Measurements from ENCODE around the gene TDRKH.

TDRKH gene

GRCh38 chr1:151838222-151839081, 48.2 kb upstream of the TDRKH start:
- 4% methylated on average over 79 of the region's 117 CpGs for WGBS
- H3K4me2 ChIP-seq (ENCODE audit: low read length, poor library complexity, severe bottlenecking), result peak overlapping the region; percentile 79
- H3K4me3 ChIP-seq (ENCODE audit: insufficient read depth in 1 of 2, low read depth in 1 of 2, low read length in 2 of 2), result peak overlapping the region; percentile 43 to 51
- no peak overlapping the region for H2BK120ac ChIP-seq (ENCODE audit: low read depth, low read length)
- H3K14ac ChIP-seq (ENCODE audit: low read length in 2 of 2), result no peak overlapping the region
- H4K8ac ChIP-seq (ENCODE audit: low read length), result no peak overlapping the region
- no peak overlapping the region for H3K27ac ChIP-seq (ENCODE audit: low read length, poor library complexity, severe bottlenecking)
- H3K9me3 ChIP-seq (ENCODE audit: control insufficient read depth, low read length), result no peaks in the 10 kb centered on the region
- no peak overlapping the region for H2AK5ac ChIP-seq (ENCODE audit: low read length, severe bottlenecking)
- H3K36me3 ChIP-seq (ENCODE audit: control insufficient read depth in 1 of 2, insufficient read depth in 2 of 2, low read depth in 1 of 2, low read length in 2 of 2), result no peaks in the 10 kb centered on the region
- no peak overlapping the region for H3K18ac ChIP-seq (ENCODE audit: low read depth in 1 of 2, low read length in 2 of 2)
- H2BK12ac ChIP-seq (ENCODE audit: low read length in 2 of 2), result no peak overlapping the region
- no peak overlapping the region for H2BK15ac ChIP-seq (ENCODE audit: low read depth, poor library complexity, severe bottlenecking)
- H3K79me1 ChIP-seq (replicated peaks; ENCODE audit: low read length, poor library complexity, severe bottlenecking), result no peaks in the 10 kb centered on the region
- no peak overlapping the region for H4K91ac ChIP-seq (ENCODE audit: low read length)
- no peak overlapping the region for H2BK5ac ChIP-seq (ENCODE audit: low read depth, low read length, poor library complexity, severe bottlenecking)
- peak overlapping the region in 1 of 2 experiments; percentile 65 for H3K23ac ChIP-seq (ENCODE audit: low read length in 2 of 2)
- DNase-seq, result peak; percentile 11
- H3K4ac ChIP-seq (ENCODE audit: low read depth in 1 of 2, low read length in 2 of 2), result no peak overlapping the region
- H3K9ac ChIP-seq (ENCODE audit: low read length), result peak overlapping the region; percentile 18
- peaks cover 41 to 43% of the 10 kb centered on the region in 2 experiments for H3K27me3 ChIP-seq (ENCODE audit: control insufficient read depth in 1 of 2, insufficient read depth in 1 of 2, low read length in 2 of 2)
- H2AFZ ChIP-seq (ENCODE audit: low read depth, low read length), result peak overlapping the region; percentile 1
- peaks cover 20% of the 10 kb centered on the region for H3K4me1 ChIP-seq (ENCODE audit: control insufficient read depth, insufficient read depth, low read depth, low read length)

GRCh38 chr1:151837884-151838221, 47.6 kb upstream of the TDRKH start:
- no peak overlapping the region for H3K14ac ChIP-seq (ENCODE audit: low read length in 2 of 2)
- H3K36me3 ChIP-seq (ENCODE audit: control insufficient read depth in 1 of 2, insufficient read depth in 2 of 2, low read depth in 1 of 2, low read length in 2 of 2), result no peaks in the 10 kb centered on the region
- 5% methylated on average over 19 of the region's 26 CpGs for WGBS
- H2BK120ac ChIP-seq (ENCODE audit: low read depth, low read length), result no peak overlapping the region
- H3K4me3 ChIP-seq (ENCODE audit: insufficient read depth in 1 of 2, low read depth in 1 of 2, low read length in 2 of 2), result peak overlapping the region; percentile 43 to 51
- H3K9ac ChIP-seq (ENCODE audit: low read length), result no peak overlapping the region
- H2BK15ac ChIP-seq (ENCODE audit: low read depth, poor library complexity, severe bottlenecking), result no peak overlapping the region
- H2BK5ac ChIP-seq (ENCODE audit: low read depth, low read length, poor library complexity, severe bottlenecking), result no peak overlapping the region
- H3K27ac ChIP-seq (ENCODE audit: low read length, poor library complexity, severe bottlenecking), result no peak overlapping the region
- H3K9me3 ChIP-seq (ENCODE audit: control insufficient read depth, low read length), result no peaks in the 10 kb centered on the region
- H3K4me1 ChIP-seq (ENCODE audit: control insufficient read depth, insufficient read depth, low read depth, low read length), result peaks cover 20% of the 10 kb centered on the region
- no peak overlapping the region for H3K4ac ChIP-seq (ENCODE audit: low read depth in 1 of 2, low read length in 2 of 2)
- no peak overlapping the region for H2BK12ac ChIP-seq (ENCODE audit: low read length in 2 of 2)
- peaks cover 43 to 47% of the 10 kb centered on the region in 2 experiments for H3K27me3 ChIP-seq (ENCODE audit: control insufficient read depth in 1 of 2, insufficient read depth in 1 of 2, low read length in 2 of 2)
- no peak overlapping the region for H4K91ac ChIP-seq (ENCODE audit: low read length)
- H2AK5ac ChIP-seq (ENCODE audit: low read length, severe bottlenecking), result no peak overlapping the region
- no peak for DNase-seq
- H2AFZ ChIP-seq (ENCODE audit: low read depth, low read length), result no peak overlapping the region
- H3K4me2 ChIP-seq (ENCODE audit: low read length, poor library complexity, severe bottlenecking), result peak overlapping the region; percentile 79
- H3K23ac ChIP-seq (ENCODE audit: low read length in 2 of 2), result no peak overlapping the region
- H4K8ac ChIP-seq (ENCODE audit: low read length), result no peak overlapping the region
- no peaks in the 10 kb centered on the region for H3K79me1 ChIP-seq (replicated peaks; ENCODE audit: low read length, poor library complexity, severe bottlenecking)
- H3K18ac ChIP-seq (ENCODE audit: low read depth in 1 of 2, low read length in 2 of 2), result no peak overlapping the region

GRCh38 chr1:151837197-151837596, 46.9 kb upstream of the TDRKH start:
- peaks cover 22% of the 10 kb centered on the region for H3K4me1 ChIP-seq (ENCODE audit: control insufficient read depth, insufficient read depth, low read depth, low read length)
- H2BK15ac ChIP-seq (ENCODE audit: low read depth, poor library complexity, severe bottlenecking), result no peak overlapping the region
- no peak overlapping the region for H4K8ac ChIP-seq (ENCODE audit: low read length)
- no peak overlapping the region for H3K23ac ChIP-seq (ENCODE audit: low read length in 2 of 2)
- 85% methylated on average over 3 of the region's 3 CpGs for WGBS
- no peak overlapping the region for H3K18ac ChIP-seq (ENCODE audit: low read depth in 1 of 2, low read length in 2 of 2)
- H3K14ac ChIP-seq (ENCODE audit: low read length in 2 of 2), result no peak overlapping the region
- H2BK120ac ChIP-seq (ENCODE audit: low read depth, low read length), result no peak overlapping the region
- H3K4me2 ChIP-seq (ENCODE audit: low read length, poor library complexity, severe bottlenecking), result no peak overlapping the region
- H3K27ac ChIP-seq (ENCODE audit: low read length, poor library complexity, severe bottlenecking), result no peak overlapping the region
- no peak overlapping the region for H2BK12ac ChIP-seq (ENCODE audit: low read length in 2 of 2)
- DNase-seq, result no peak
- no peak overlapping the region for H2AFZ ChIP-seq (ENCODE audit: low read depth, low read length)
- H2AK5ac ChIP-seq (ENCODE audit: low read length, severe bottlenecking), result no peak overlapping the region
- H4K91ac ChIP-seq (ENCODE audit: low read length), result no peak overlapping the region
- no peaks in the 10 kb centered on the region for H3K36me3 ChIP-seq (ENCODE audit: control insufficient read depth in 1 of 2, insufficient read depth in 2 of 2, low read depth in 1 of 2, low read length in 2 of 2)
- no peaks in the 10 kb centered on the region for H3K9me3 ChIP-seq (ENCODE audit: control insufficient read depth, low read length)
- no peak overlapping the region for H3K4ac ChIP-seq (ENCODE audit: low read depth in 1 of 2, low read length in 2 of 2)
- H2BK5ac ChIP-seq (ENCODE audit: low read depth, low read length, poor library complexity, severe bottlenecking), result no peak overlapping the region
- H3K4me3 ChIP-seq (ENCODE audit: insufficient read depth in 1 of 2, low read depth in 1 of 2, low read length in 2 of 2), result no peak overlapping the region
- H3K9ac ChIP-seq (ENCODE audit: low read length), result no peak overlapping the region
- peaks cover 43 to 54% of the 10 kb centered on the region in 2 experiments for H3K27me3 ChIP-seq (ENCODE audit: control insufficient read depth in 1 of 2, insufficient read depth in 1 of 2, low read length in 2 of 2)
- no peaks in the 10 kb centered on the region for H3K79me1 ChIP-seq (replicated peaks; ENCODE audit: low read length, poor library complexity, severe bottlenecking)

- Histone ChIP-seq H3K4me3 (ENCODE audit: insufficient read depth in 1 of 2, low read depth in 1 of 2, low read length in 2 of 2) (no peak overlapping the region), H2BK15ac (ENCODE audit: low read depth, poor library complexity, severe bottlenecking) (no peak overlapping the region), H2AFZ (ENCODE audit: low read depth, low read length) (no peak overlapping the region)
These were observed 45.3 kb upstream of the TDRKH start for GRCh38 chr1:151835596-151835995.

More at GRCh38 chr1:151835596-151835995, 45.3 kb upstream of the TDRKH start:
- Histone ChIP-seq H3K79me1 (replicated peaks; ENCODE audit: low read length, poor library complexity, severe bottlenecking) (no peaks in the 10 kb centered on the region), H3K23ac (ENCODE audit: low read length in 2 of 2) (no peak overlapping the region), H3K4ac (ENCODE audit: low read depth in 1 of 2, low read length in 2 of 2) (no peak overlapping the region), H3K4me2 (ENCODE audit: low read length, poor library complexity, severe bottlenecking) (no peak overlapping the region), H3K4me1 (ENCODE audit: control insufficient read depth, insufficient read depth, low read depth, low read length) (peaks cover 22% of the 10 kb centered on the region), H3K27ac (ENCODE audit: low read length, poor library complexity, severe bottlenecking) (no peak overlapping the region), H4K8ac (ENCODE audit: low read length) (no peak overlapping the region), H2BK12ac (ENCODE audit: low read length in 2 of 2) (no peak overlapping the region), H3K14ac (ENCODE audit: low read length in 2 of 2) (no peak overlapping the region), H4K91ac (ENCODE audit: low read length) (no peak overlapping the region), H2BK120ac (ENCODE audit: low read depth, low read length) (no peak overlapping the region), H3K36me3 (ENCODE audit: control insufficient read depth in 1 of 2, insufficient read depth in 2 of 2, low read depth in 1 of 2, low read length in 2 of 2) (no peaks in the 10 kb centered on the region), H3K9me3 (ENCODE audit: control insufficient read depth, low read length) (no peaks in the 10 kb centered on the region), H2BK5ac (ENCODE audit: low read depth, low read length, poor library complexity, severe bottlenecking) (no peak overlapping the region), H3K27me3 (ENCODE audit: control insufficient read depth in 1 of 2, insufficient read depth in 1 of 2, low read length in 2 of 2) (peaks cover 40 to 67% of the 10 kb centered on the region in 2 experiments), H3K9ac (ENCODE audit: low read length) (no peak overlapping the region), H3K18ac (ENCODE audit: low read depth in 1 of 2, low read length in 2 of 2) (no peak overlapping the region), H2AK5ac (ENCODE audit: low read length, severe bottlenecking) (no peak overlapping the region)
- no peak for DNase-seq
- WGBS, result 83% methylated on average over 3 of the region's 7 CpGs

Data from mesenchymal stem cell (in vitro differentiated cells and primary cell).